PFSK-1 (cell line): Measurements from ENCODE around the gene TH.

Experiments used
- FOXP2 ChIP-seq: optimal IDR thresholded peaks from 2 replicates; pipeline ENCODE3; 2011; ENCODE audit warnings: borderline replicate concordance, control low read depth, inconsistent platforms; ENCODE audit not compliant: insufficient read depth; ENCODE audit errors: extremely low read length, extremely low read depth
- POLR2AphosphoS5 ChIP-seq: IDR thresholded peaks from 2 replicates; pipeline ENCODE4 v1.6.1; 2012; ENCODE audit warnings: low read depth, mild to moderate bottlenecking, control low read depth, low read length, moderate library complexity
- REST ChIP-seq, 2 experiments: IDR thresholded peaks; 2 replicates each; pipeline versions ENCODE4 v1.6.1 to v1.8.0; 2011 to 2012; ENCODE audit warnings: low read depth in 2 of 2, low read length in 2 of 2, control low read depth in 1 of 2, inconsistent platforms in 1 of 2, mild to moderate bottlenecking in 1 of 2, moderate library complexity in 1 of 2; ENCODE audit not compliant: insufficient read depth in 1 of 2
- SIN3A ChIP-seq: IDR thresholded peaks from 2 replicates; pipeline ENCODE4 v1.6.1; 2012; ENCODE audit warnings: mild to moderate bottlenecking, low read length, moderate library complexity, borderline replicate concordance; ENCODE audit not compliant: insufficient read depth
- TAF1 ChIP-seq: IDR thresholded peaks from 2 replicates; pipeline ENCODE4 v1.6.1; 2012; ENCODE audit warnings: low read length, control low read depth, borderline replicate concordance; ENCODE audit not compliant: insufficient read depth

The TH gene

DNA sequence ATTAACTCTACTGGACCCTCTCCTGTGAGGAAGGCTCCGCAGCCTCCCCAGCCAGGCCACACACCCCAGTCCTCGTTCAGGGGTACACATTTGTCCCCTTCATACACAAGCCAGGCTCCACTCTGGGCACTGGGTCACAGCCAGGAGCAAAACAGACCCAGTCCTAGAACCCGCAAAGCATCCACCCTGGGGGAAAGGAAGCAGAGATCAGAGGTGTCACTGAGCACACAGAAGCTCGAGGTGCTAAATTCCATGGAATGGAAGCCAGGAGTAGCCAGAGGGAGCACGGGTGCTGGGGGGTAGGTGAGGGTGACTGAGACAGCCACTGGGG lies 43.6 kb upstream of the TH start:
- TF ChIP-seq POLR2AphosphoS5 (no peak), FOXP2 (no peak), SIN3A (no peak), REST (IDR thresholded peaks at IDR 0.05; ENCODE audit: insufficient read depth in 1 of 2, low read depth in 2 of 2, low read length in 2 of 2) (no peak), TAF1 (no peak)

GRCh38 chr11:2214527-2215229 lies 43.1 kb upstream of the TH start:
- TF ChIP-seq SIN3A (no peak), REST (IDR thresholded peaks at IDR 0.05; ENCODE audit: insufficient read depth in 1 of 2, low read depth in 2 of 2, low read length in 2 of 2) (no peak), POLR2AphosphoS5 (no peak), TAF1 (no peak), FOXP2 (no peak)

- no peak for TF ChIP-seq REST (IDR thresholded peaks at IDR 0.05; ENCODE audit: insufficient read depth in 1 of 2, low read depth in 2 of 2, low read length in 2 of 2)
- TF ChIP-seq TAF1: no peak
- no peak for TF ChIP-seq FOXP2
- TF ChIP-seq POLR2AphosphoS5: no peak
- TF ChIP-seq SIN3A: no peak
Measured at GRCh38 chr11:2213890-2214526, 42.4 kb upstream of the TH start.

DNA sequence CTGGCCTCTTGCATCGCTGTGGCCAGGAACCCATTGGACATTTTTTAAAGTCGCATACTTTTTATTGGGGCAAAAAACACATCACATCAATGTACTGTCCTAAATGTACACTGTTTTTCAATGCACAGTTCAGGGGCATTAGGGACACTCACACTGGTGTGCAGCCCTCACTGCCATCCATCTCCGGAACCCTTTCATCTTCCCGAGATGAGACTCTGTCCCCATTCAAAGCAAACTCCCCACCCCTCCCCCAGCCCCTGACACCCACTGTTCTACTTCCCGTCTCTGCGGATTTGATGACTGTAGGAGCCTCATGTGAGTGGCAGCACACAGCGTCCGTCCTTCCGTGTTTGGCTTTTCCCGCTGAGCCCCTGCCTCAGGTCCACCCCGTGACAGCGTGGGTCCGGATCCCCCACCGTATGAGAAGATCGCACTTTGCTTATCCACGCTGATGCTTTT lies 41.8 kb upstream of the TH start:
- no peak for TF ChIP-seq TAF1
- no peak for TF ChIP-seq POLR2AphosphoS5
- TF ChIP-seq REST (IDR thresholded peaks at IDR 0.05; ENCODE audit: insufficient read depth in 1 of 2, low read depth in 2 of 2, low read length in 2 of 2): no peak
- no peak for TF ChIP-seq SIN3A
- TF ChIP-seq FOXP2: no peak
